OCI-LY1 (cell line): ENCODE data around the gene LINC01488.

Experiments used
- H2AFZ ChIP-seq: fragments of 200-600 bp; sonication (generic), shearing (Covaris generic); 2 replicates; pipeline ENCODE4 v1.6.0; 2014; ENCODE audit warnings: antibody characterized with exemption, mild to moderate bottlenecking, low read length
- H3F3A ChIP-seq: fragments of 200-600 bp; sonication (generic), shearing (Covaris generic); 2 replicates; pipeline ENCODE4 v1.6.0; 2014; ENCODE audit warnings: mild to moderate bottlenecking, antibody characterized with exemption, low read length, moderate library complexity; ENCODE audit not compliant: insufficient read depth
- H3K27ac ChIP-seq: fragments of 200-600 bp; sonication (generic); 2 replicates; pipeline ENCODE4 v1.5.1; 2014; ENCODE audit warnings: low read length, mixed run types, mild to moderate bottlenecking, low read depth; ENCODE audit not compliant: poor library complexity, severe bottlenecking
- H3K27me3 ChIP-seq: fragments of 200-600 bp; sonication (generic); 2 replicates; pipeline ENCODE4 v1.6.0; 2014; ENCODE audit warnings: antibody characterized with exemption, mild to moderate bottlenecking, low read length, moderate library complexity; ENCODE audit not compliant: insufficient read depth
- H3K36me3 ChIP-seq: fragments of 200-600 bp; sonication (generic); 2 replicates; pipeline ENCODE4 v1.6.1; 2014; ENCODE audit warnings: mild to moderate bottlenecking, antibody characterized with exemption, low read length, moderate library complexity, mixed read lengths; ENCODE audit not compliant: insufficient read depth
- H3K4me1 ChIP-seq: fragments of 200-600 bp; sonication (generic); 2 replicates; pipeline ENCODE4 v1.5.1; 2014; ENCODE audit warnings: mild to moderate bottlenecking, low read length, moderate library complexity; ENCODE audit not compliant: insufficient read depth, severe bottlenecking
- H3K4me2 ChIP-seq: fragments of 200-600 bp; sonication (generic), shearing (Covaris generic); 2 replicates; pipeline ENCODE4 v1.6.1; 2014; ENCODE audit warnings: low read length
- H3K4me3 ChIP-seq: fragments of 200-600 bp; sonication (generic); 2 replicates; pipeline ENCODE4 v1.5.1; 2014; ENCODE audit warnings: low read length, low read depth, mild to moderate bottlenecking, mixed read lengths; ENCODE audit not compliant: poor library complexity, severe bottlenecking
- H3K79me2 ChIP-seq: fragments of 200-600 bp; shearing (Covaris generic); 2 replicates; pipeline ENCODE4 v1.6.1; 2016; ENCODE audit warnings: mixed run types, low read length, mixed read lengths; ENCODE audit not compliant: insufficient read depth
- H3K9ac ChIP-seq: fragments of 200-600 bp; sonication (generic), shearing (Covaris generic); 2 replicates; pipeline ENCODE4 v1.6.1; 2014; ENCODE audit warnings: mild to moderate bottlenecking, low read length, mixed read lengths
- H3K9me2 ChIP-seq: fragments of 200-600 bp; sonication (generic), shearing (Covaris generic); 2 replicates; pipeline ENCODE4 v1.6.1; 2014; ENCODE audit warnings: low read depth, mild to moderate bottlenecking, low read length, mixed read lengths
- H3K9me3 ChIP-seq: fragments of 200-600 bp; shearing (Covaris generic); 2 replicates; pipeline ENCODE4 v1.6.1; 2014; ENCODE audit warnings: low read length, mixed read lengths
- H4K20me1 ChIP-seq: fragments of 200-600 bp; sonication (generic), shearing (Covaris generic); 2 replicates; pipeline ENCODE4 v1.6.0; 2016; ENCODE audit warnings: mild to moderate bottlenecking, low read length; ENCODE audit not compliant: insufficient read depth
- EZH2 ChIP-seq: fragments of 200-600 bp; sonication (generic), shearing (Covaris generic); IDR thresholded peaks from 2 replicates; pipeline ENCODE4 v1.8.0; 2017; ENCODE audit warnings: borderline replicate concordance, mixed run types, mild to moderate bottlenecking, antibody characterized with exemption, low read length, moderate library complexity, mixed read lengths
- TF ChIP-seq, protein P1 (sequence below): fragments of 200-600 bp; sonication (generic), shearing (Covaris generic); IDR thresholded peaks from 2 replicates; pipeline ENCODE4 v1.5.1; 2017; ENCODE audit warnings: mild to moderate bottlenecking, antibody characterized with exemption, low read length, moderate library complexity, mixed read lengths

LINC01488 gene

GRCh38 chr11:69537126-69537525 is 55.7 kb downstream of the LINC01488 start:
- no peak overlapping the region for H3K4me3 ChIP-seq
- no peaks in the 10 kb centered on the region for H4K20me1 ChIP-seq
- no peaks in the 10 kb centered on the region for H3K36me3 ChIP-seq
- no peaks in the 10 kb centered on the region for H3K9me2 ChIP-seq
- H3K27ac ChIP-seq: no peak overlapping the region
- H3K4me2 ChIP-seq: no peak overlapping the region
- no peak for TF ChIP-seq EZH2
- TF ChIP-seq, protein P1, sequence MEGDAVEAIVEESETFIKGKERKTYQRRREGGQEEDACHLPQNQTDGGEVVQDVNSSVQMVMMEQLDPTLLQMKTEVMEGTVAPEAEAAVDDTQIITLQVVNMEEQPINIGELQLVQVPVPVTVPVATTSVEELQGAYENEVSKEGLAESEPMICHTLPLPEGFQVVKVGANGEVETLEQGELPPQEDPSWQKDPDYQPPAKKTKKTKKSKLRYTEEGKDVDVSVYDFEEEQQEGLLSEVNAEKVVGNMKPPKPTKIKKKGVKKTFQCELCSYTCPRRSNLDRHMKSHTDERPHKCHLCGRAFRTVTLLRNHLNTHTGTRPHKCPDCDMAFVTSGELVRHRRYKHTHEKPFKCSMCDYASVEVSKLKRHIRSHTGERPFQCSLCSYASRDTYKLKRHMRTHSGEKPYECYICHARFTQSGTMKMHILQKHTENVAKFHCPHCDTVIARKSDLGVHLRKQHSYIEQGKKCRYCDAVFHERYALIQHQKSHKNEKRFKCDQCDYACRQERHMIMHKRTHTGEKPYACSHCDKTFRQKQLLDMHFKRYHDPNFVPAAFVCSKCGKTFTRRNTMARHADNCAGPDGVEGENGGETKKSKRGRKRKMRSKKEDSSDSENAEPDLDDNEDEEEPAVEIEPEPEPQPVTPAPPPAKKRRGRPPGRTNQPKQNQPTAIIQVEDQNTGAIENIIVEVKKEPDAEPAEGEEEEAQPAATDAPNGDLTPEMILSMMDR: no peak
- no peaks in the 10 kb centered on the region for H3K27me3 ChIP-seq
- no peaks in the 10 kb centered on the region for H3K4me1 ChIP-seq
- H3K79me2 ChIP-seq: no peaks in the 10 kb centered on the region
- H3K9me3 ChIP-seq: no peaks in the 10 kb centered on the region
- H3F3A ChIP-seq: no peaks in the 10 kb centered on the region
- no peak overlapping the region for H2AFZ ChIP-seq
- no peak overlapping the region for H3K9ac ChIP-seq

- H3K9ac ChIP-seq: no peak overlapping the region
- no peak overlapping the region for H3K4me3 ChIP-seq
- H3K9me2 ChIP-seq: no peaks in the 10 kb centered on the region
- H3F3A ChIP-seq: no peaks in the 10 kb centered on the region
- H3K4me2 ChIP-seq: no peak overlapping the region
- H3K27me3 ChIP-seq: no peaks in the 10 kb centered on the region
- no peaks in the 10 kb centered on the region for H3K36me3 ChIP-seq
- H3K27ac ChIP-seq: no peak overlapping the region
- H3K79me2 ChIP-seq: no peaks in the 10 kb centered on the region
- TF ChIP-seq, protein P1: no peak
- no peak for TF ChIP-seq EZH2
- no peaks in the 10 kb centered on the region for H4K20me1 ChIP-seq
- H3K9me3 ChIP-seq: no peaks in the 10 kb centered on the region
- no peaks in the 10 kb centered on the region for H3K4me1 ChIP-seq
- H2AFZ ChIP-seq: no peak overlapping the region
These were observed 56.6 kb downstream of the LINC01488 start for GRCh38 chr11:69537855-69538640.

DNA sequence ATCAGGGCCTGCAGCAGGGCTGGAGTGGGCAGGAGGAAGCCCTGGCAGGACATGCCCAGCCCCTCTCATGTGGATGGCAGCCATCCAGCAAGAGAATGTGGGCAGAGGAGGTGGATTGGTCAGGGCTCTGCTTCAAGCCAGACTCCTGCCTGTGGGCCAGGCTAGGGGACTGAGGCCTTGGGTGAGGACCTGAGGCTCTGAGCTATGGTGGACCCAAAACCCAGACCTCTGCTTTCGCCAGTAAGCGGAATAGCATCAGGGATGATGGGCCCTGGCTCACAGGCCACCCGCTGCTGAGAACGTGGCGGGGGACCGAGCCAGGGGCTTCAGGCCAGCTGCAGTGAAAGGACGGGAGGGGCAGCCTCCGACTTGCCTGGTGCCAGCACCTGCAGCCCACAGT is 57.4 kb downstream of the LINC01488 start:
- H3F3A ChIP-seq: no peaks in the 10 kb centered on the region
- H3K9me2 ChIP-seq: no peaks in the 10 kb centered on the region
- no peaks in the 10 kb centered on the region for H3K79me2 ChIP-seq
- TF ChIP-seq, protein P1: no peak
- no peak for TF ChIP-seq EZH2
- no peak overlapping the region for H3K9ac ChIP-seq
- H4K20me1 ChIP-seq: no peaks in the 10 kb centered on the region
- no peak overlapping the region for H3K4me2 ChIP-seq
- H3K36me3 ChIP-seq: no peaks in the 10 kb centered on the region
- no peak overlapping the region for H2AFZ ChIP-seq
- H3K9me3 ChIP-seq: no peaks in the 10 kb centered on the region
- H3K4me1 ChIP-seq: no peaks in the 10 kb centered on the region
- H3K27ac ChIP-seq: no peak overlapping the region
- no peaks in the 10 kb centered on the region for H3K27me3 ChIP-seq
- no peak overlapping the region for H3K4me3 ChIP-seq
